ENCODE data around the gene C1orf21. TPM values are rescaled to one million over a fixed set of nuclear protein-coding genes. Genes with fewer than 3 reads are reported as not detected.
A peak's percentile ranks its signal among the peaks of the same experiment; 100 is the strongest.

Gene C1orf21
- total RNA-seq, 4 donors from 2014 or later: 13.1 to 30.6 (median 22.1) TPM

- H3K9me3 ChIP-seq: no peaks in the 10 kb centered on the region
- no peaks in the 10 kb centered on the region for H3K36me3 ChIP-seq
- no peak for DNase-seq
- no peak overlapping the region for H3K27ac ChIP-seq
- no peaks in the 10 kb centered on the region for H3K27me3 ChIP-seq
- peaks cover 27 to 36% of the 10 kb centered on the region in 2 donors for H3K4me1 ChIP-seq
- H3K4me3 ChIP-seq (replicated peaks in 1 of 3): no peak overlapping the region
- TF ChIP-seq CTCF (IDR thresholded peaks at IDR 0.05): no peak
- no peak for TF ChIP-seq POLR2A (IDR thresholded peaks at IDR 0.05)
- whole genome bisulfite sequencing, 2 donors: 90 to 92% methylated on average over 5 of the region's 5 CpGs
- intact Hi-C loops (cut with DNase I): no loop called here
Observed at GRCh38 chr1:184480736-184481135, 93.9 kb downstream of the C1orf21 start.

- 42 to 56% methylated on average over 5 of the region's 5 CpGs for WGBS, 2 donors
- no peaks in the 10 kb centered on the region for H3K9me3 ChIP-seq
- no peak for TF ChIP-seq CTCF (IDR thresholded peaks at IDR 0.05)
- no peak for TF ChIP-seq POLR2A (IDR thresholded peaks at IDR 0.05)
- peak; percentile 51 to 57 for DNase-seq
- H3K4me3 ChIP-seq (replicated peaks in 1 of 3): no peak overlapping the region
- H3K27ac ChIP-seq: peak overlapping the region; percentile 56 to 96 (median 86)
- intact Hi-C loops (cut with DNase I): no loop called here
- H3K36me3 ChIP-seq: no peaks in the 10 kb centered on the region
- H3K27me3 ChIP-seq: no peaks in the 10 kb centered on the region
- H3K4me1 ChIP-seq: peaks cover 41 to 50% of the 10 kb centered on the region in 2 donors
Observed at GRCh38 chr1:184482136-184482535, 95.3 kb downstream of the C1orf21 start.

DNA sequence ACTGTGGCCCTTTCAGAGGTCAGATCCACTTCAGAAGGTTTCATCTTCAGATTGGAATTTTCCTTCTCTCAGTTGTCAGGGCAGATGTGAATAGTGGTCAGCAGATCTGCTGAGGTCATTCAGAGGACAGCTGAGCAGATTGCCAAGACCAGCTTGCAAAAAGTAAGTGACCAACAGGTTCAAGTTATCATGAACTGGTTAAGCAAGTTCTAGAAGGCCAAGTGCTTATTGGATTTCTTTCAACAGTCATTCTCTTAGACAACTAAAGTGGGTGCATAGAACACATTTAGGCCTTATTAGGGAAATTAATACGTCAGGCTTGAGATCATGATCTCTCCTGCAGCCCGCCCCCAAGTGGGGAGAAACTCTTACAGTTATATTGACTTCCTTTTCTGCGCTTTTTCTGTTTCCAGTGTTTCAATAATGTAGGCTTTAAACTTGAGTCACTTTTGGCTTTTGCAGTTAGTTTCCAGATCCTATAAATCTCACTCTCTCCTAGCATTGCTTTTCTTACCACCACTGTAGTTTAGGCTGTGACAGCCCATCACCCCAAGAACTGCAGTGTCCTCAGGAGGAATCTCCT lies 96.4 kb downstream of the C1orf21 start:
- Histone ChIP-seq H3K27me3 (no peaks in the 10 kb centered on the region), H3K36me3 (no peaks in the 10 kb centered on the region), H3K4me3 (replicated peaks in 1 of 3) (no peak overlapping the region), H3K9me3 (no peaks in the 10 kb centered on the region), H3K27ac (peak overlapping the region; percentile 56 to 96 (median 86)), H3K4me1 (peaks cover 41 to 51% of the 10 kb centered on the region in 2 donors)
- WGBS, 2 donors: 15 to 22% methylated on average over 3 of the region's 3 CpGs
- TF ChIP-seq CTCF (IDR thresholded peaks at IDR 0.05): peak in 4 of 6 experiments; percentile 21 to 43 (median 25)
- peak in 1 of 2 donors; percentile 36 for TF ChIP-seq POLR2A (IDR thresholded peaks at IDR 0.05)
- intact Hi-C loops (cut with DNase I): no loop called here
- DNase-seq: peak; percentile 76 to 81

GRCh38 chr1:184485751-184486723 lies 99.2 kb downstream of the C1orf21 start:
- peak overlapping the region in 2 of 3 donors; percentile 37 to 54 for H3K27ac ChIP-seq

More at GRCh38 chr1:184485751-184486723, 99.2 kb downstream of the C1orf21 start:
- H3K27me3 ChIP-seq: no peaks in the 10 kb centered on the region
- peaks cover 41 to 51% of the 10 kb centered on the region in 2 donors for H3K4me1 ChIP-seq
- TF ChIP-seq POLR2A (IDR thresholded peaks at IDR 0.05): no peak
- no peak for TF ChIP-seq CTCF (IDR thresholded peaks at IDR 0.05)
- H3K9me3 ChIP-seq: no peaks in the 10 kb centered on the region
- H3K36me3 ChIP-seq: no peaks in the 10 kb centered on the region
- H3K4me3 ChIP-seq (replicated peaks in 1 of 3): no peak overlapping the region
- peak; percentile 20 to 43 for DNase-seq
- intact Hi-C loops (cut with DNase I): no loop called here
- WGBS, 2 donors: 66 to 73% methylated on average over 9 of the region's 9 CpGs

Data from thyroid gland (tissue), 4 donors.